MCF 10A (cell line): ENCODE data around the gene YTHDF1. TPM values are rescaled to one million over a fixed set of nuclear protein-coding genes. Genes with fewer than 3 reads are reported as not detected.
A peak's percentile ranks its signal among the peaks of the same experiment; 100 is the strongest.

Source experiments
- BruUV-seq: library from RNA; stranded (reverse); fragments of 400-500 nt; replicated peaks from 2 replicates; lab custom pipeline; 2021; lab: Mats Ljungman, UMichigan
- CTCF ChIA-PET: fragments of 300-600 bp; sonication (Branson Sonifier 250); formaldehyde crosslinking; extraction: SDS; loops from one replicate; lab custom pipeline; 2021; ENCODE audit warnings: antibody characterized with exemption, inconsistent platforms; lab: Yijun Ruan, JAX
- POLR2A ChIA-PET: fragments of 300-600, 350-650 bp; sonication (Branson Sonifier 250); formaldehyde crosslinking; extraction: SDS; loops from one replicate; lab custom pipeline; 2020; ENCODE audit warnings: antibody characterized with exemption, inconsistent platforms; lab: Yijun Ruan, JAX
- DNase-seq: peaks from one replicate; pipeline ENCODE4 v3.0.0-alpha.2; 2018; ENCODE audit not compliant: unreplicated experiment
- H3K27ac Mint-ChIP-seq: one replicate; pipeline ENCODE4 v1.8.0; 2022; ENCODE audit warnings: mild to moderate bottlenecking, low read depth, mixed read lengths; ENCODE audit not compliant: unreplicated experiment
- H3K27me3 Mint-ChIP-seq: one replicate; pipeline ENCODE4 v1.8.0; 2022; ENCODE audit warnings: mixed read lengths; ENCODE audit not compliant: insufficient read depth, unreplicated experiment
- H3K36me3 Mint-ChIP-seq: one replicate; pipeline ENCODE4 v1.8.0; 2022; ENCODE audit warnings: mild to moderate bottlenecking, moderate library complexity, mixed read lengths; ENCODE audit not compliant: insufficient read depth, unreplicated experiment
- H3K4me1 Mint-ChIP-seq: one replicate; pipeline ENCODE4 v1.8.0; 2022; ENCODE audit warnings: mixed read lengths; ENCODE audit not compliant: insufficient read depth, unreplicated experiment
- H3K4me3 Mint-ChIP-seq: one replicate; pipeline ENCODE4 v1.8.0; 2022; ENCODE audit warnings: mild to moderate bottlenecking, moderate library complexity, mixed read lengths; ENCODE audit not compliant: unreplicated experiment
- H3K9me3 Mint-ChIP-seq: one replicate; pipeline ENCODE4 v1.8.0; 2022; ENCODE audit warnings: mixed read lengths; ENCODE audit not compliant: unreplicated experiment
- CTCF ChIP-seq: fragments of 200-600 bp; IDR thresholded peaks from one replicate; pipeline ENCODE4 v1.8.0; 2022; ENCODE audit warnings: antibody characterized with exemption, mild to moderate bottlenecking; ENCODE audit not compliant: unreplicated experiment
- intact Hi-C: fragments of 100-400 bp; cut with micrococcal nuclease; formaldehyde crosslinking; loops from 2 replicates; pipeline ENCODE4 v1.14.1; 2022
- total RNA-seq: library from RNA; stranded (reverse); gene quantifications from 2 replicates; pipeline ENCODE4 v1.2.3, GENCODE V29; 2022

Gene YTHDF1
- total RNA-seq, 1 experiment from 2014 or later, result 49.5 TPM

- Mint-ChIP-seq H3K9me3 (peaks cover 7% of the 10 kb centered on the region), H3K27me3 (peaks cover 48% of the 10 kb centered on the region), H3K27ac (peak overlapping the region; percentile 89), H3K36me3 (no peaks in the 10 kb centered on the region), H3K4me3 (peak overlapping the region; percentile 47), H3K4me1 (peaks cover 22% of the 10 kb centered on the region)
- no TSS peak for BruUV-seq
- TF ChIP-seq CTCF, result no peak
- peak; percentile 55 for DNase-seq
- intact Hi-C loops, result no loop called here
- ChIA-PET POLR2A (interaction anchor here (0.6 to 2.3 kb wide), 9 partner anchors 10 to 831 kb away, joined by 3 to 20 read pairs (median 4); partner anchors contain the start of gene ARFGAP1), CTCF (interaction anchor here (0.7 to 7.1 kb wide), 6 partner anchors 10 to 54 kb away, joined by 3 to 45 read pairs (median 3); partner anchors contain the start of gene BIRC7)
Observed at GRCh38 chr20:63255931-63256704, 40.2 kb upstream of the YTHDF1 start.

- intact Hi-C loops, result no loop called here
- Mint-ChIP-seq H3K9me3 (peaks cover 7% of the 10 kb centered on the region), H3K27ac (peak overlapping the region; percentile 89), H3K27me3 (peaks cover 41% of the 10 kb centered on the region), H3K4me3 (no peak overlapping the region), H3K36me3 (no peaks in the 10 kb centered on the region), H3K4me1 (peaks cover 27% of the 10 kb centered on the region)
- TF ChIP-seq CTCF, result no peak
- ChIA-PET POLR2A (interaction anchor here (0.5 to 2.3 kb wide), 8 partner anchors 16 to 171 kb away, joined by 3 to 20 read pairs (median 4); partner anchors contain the start of gene ARFGAP1), CTCF (interaction anchor here (0.5 to 7.1 kb wide), 3 partner anchors 16 to 31 kb away, joined by 3 to 45 read pairs (median 5); no protein-coding TSS in a partner anchor)
- no TSS peak for BruUV-seq
- no peak for DNase-seq
Observed at GRCh38 chr20:63254606-63255384, 38.9 kb upstream of the YTHDF1 start.

GRCh38 chr20:63254232-63254605, 38.3 kb upstream of the YTHDF1 start, which contains the start of gene NKAIN4:
TSS of gene NKAIN4 (minus strand) at chr20:63254463. CDS start at chr20:63254450, 13 bp downstream.
- CTCF ChIA-PET, result interaction anchor here (7.1 kb wide), 1 partner anchor 30 kb away, joined by 45 read pairs; no protein-coding TSS in a partner anchor
- POLR2A ChIA-PET, result interaction anchor here (0.6 kb wide), 2 partner anchors 25 to 726 kb away, joined by 3 read pairs; no protein-coding TSS in a partner anchor

More at GRCh38 chr20:63254232-63254605, 38.3 kb upstream of the YTHDF1 start, which contains the start of gene NKAIN4:
- H3K27ac Mint-ChIP-seq, result peak within 1 kb of the TSS; percentile 89
- no peak for TF ChIP-seq CTCF
- no TSS peak for BruUV-seq
- peaks cover 27% of the 10 kb centered on the region for H3K4me1 Mint-ChIP-seq
- intact Hi-C loops, result no loop called here
- no peaks in the 10 kb centered on the region for H3K36me3 Mint-ChIP-seq
- H3K27me3 Mint-ChIP-seq, result peaks cover 39% of the 10 kb centered on the region
- peaks cover 7% of the 10 kb centered on the region for H3K9me3 Mint-ChIP-seq
- H3K4me3 Mint-ChIP-seq, result no peak within 1 kb of the TSS
- no peak for DNase-seq
